Hypothalamus (tissue), 51 donors: Measurements from ENCODE around the gene SCIN.

ENCODE experiments used
- DNase-seq, 51 donors: peaks; one replicate each; lab custom pipeline; 2025; lab: John Stamatoyannopoulos, UW

The SCIN gene

DNA sequence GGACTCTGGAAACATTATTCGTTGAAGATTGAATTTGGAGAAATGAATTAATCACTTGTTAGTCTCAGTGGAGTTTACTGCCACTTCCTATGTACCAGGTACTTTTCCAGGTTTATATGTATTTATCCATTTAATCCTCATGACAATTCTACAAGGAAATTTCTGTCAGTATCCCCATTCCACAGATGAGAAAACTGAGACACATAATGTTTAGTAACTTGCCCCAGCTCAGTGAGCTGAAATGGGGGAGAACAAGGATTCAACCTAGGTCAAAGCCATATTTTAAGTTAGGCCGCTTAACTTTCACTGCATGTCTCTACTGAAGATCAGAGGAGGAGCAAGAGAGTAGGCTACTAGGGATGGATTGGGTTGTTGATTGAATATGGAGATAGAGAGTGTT is 4.6 kb upstream of the SCIN start:
- DNase-seq: no peak

DNA sequence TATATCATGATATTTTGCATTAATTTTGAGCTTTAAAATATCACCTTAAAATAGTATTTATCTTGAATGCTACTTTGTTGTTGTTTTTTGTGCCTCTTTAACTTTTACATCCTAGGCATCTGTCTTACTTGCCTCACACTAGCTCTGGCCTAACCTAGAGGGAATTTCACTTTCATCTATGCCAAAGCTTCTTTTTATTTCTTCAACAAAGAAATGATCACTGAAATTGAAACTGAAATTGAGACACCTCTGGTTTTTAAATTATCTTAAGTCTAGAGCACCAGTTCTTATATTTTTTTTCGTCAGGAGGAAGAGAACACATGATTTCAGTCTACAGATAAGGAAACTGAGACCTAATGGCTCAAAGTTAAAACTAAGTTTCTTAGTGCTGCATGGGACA is 3.5 kb upstream of the SCIN start:
- DNase-seq: no peak

DNA sequence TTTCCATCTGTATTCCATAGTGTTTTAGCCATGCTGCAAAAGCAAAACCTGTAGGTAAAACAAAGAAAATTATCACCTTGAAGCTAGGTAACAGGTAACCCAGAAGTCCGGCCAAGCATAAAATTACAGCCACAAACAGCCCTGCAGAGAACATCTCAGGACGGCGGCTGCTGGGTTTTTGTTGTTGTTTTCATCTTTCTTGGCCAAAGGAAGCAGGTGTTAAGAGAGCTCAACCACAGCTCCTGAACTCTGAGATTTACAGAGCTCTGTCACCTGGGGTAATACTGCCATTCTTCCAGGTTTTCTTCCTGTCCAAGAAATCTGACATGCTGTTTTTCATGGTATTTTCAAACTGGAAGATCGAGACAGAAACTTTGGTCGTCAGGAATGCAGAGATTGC is 847 bp upstream of the SCIN start:
- DNase-seq: no peak

DNA sequence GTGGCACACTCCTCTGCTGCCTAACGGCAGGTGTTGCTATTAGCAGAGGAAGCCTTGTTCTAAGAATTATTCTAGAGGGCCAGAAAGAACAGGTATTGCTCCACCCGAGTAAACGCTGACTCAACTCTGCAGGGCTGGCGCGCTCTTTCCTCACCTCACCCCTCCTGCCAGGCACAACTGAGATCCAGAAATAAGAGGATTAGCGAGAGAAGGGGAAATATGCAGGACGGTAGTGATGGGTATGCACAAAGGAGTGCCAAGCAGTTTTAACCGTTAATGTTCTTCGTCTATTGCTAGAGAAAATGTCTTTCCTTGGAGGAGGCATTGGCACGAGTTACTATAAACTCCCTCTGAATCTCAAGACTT is 369 bp upstream of the SCIN start:
- DNase-seq: peak in 1 of 51 donors; percentile 9

DNA sequence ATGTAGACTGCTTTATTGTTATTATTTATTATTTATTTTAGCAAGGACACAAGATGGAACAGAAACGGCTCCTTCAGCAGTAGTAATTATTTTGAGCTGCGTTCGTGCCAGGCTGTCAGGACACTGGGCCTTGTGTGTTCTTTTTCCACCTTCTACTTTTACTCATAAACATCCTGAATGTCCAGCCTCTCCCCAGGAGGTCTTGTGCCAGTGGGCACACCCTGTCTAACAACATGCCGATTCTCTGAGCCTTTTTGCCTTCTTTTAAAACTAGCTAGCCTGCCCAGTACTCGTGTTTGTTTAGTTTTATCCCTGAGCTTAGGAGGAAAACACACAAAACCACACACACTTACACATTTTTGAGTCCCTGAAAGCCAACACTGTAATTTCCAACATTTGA is 1.2 kb downstream of the SCIN start:
- DNase-seq: no peak

DNA sequence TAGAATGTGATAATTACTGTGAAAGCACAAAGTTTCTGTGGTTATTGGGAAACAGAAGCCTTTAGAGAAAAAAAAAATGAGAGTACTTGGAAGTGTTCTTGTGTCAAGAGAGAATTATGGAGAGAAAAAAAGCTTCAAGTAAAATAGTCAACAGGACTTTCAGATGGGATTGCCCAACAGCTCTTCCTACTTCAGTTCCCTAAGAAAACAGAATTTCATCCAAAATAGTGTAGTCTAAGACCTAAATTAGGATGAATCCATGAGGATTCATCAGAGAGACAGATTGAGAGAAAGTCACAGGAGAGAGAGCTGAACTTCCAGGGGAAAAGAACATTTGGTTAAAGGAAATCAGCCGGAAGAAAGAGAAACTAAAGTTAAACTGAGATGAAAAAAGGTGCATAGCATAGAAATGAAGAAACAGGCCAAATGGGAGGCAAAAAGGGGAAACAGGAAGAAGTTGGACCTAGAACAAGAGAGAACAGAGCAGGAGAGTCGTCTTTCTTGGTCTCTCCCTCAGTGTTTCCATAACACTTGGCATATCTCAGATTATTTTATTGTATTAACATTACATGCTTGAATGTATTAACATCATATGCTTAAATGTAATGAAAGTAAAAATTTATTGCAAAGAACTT is 2.5 kb downstream of the SCIN start:
- DNase-seq: peak in 1 of 51 donors; percentile 6

DNA sequence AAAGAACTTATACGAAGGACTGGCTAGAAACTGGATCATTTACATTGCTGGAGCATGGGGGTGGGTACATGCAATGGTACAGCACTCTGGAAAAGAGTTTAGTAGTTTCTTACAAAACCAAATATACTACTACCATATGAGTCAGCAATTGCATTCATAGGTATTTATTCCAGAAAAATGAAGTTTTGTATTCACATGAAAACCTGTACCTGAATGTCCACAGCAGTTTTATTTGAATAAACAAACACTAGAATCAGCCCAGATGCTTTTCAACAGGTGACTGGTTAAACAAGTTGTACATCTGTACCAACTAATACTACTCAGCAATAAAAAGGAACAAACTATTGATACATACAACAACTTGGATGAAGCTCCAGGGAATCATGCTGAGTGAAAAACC is 3.4 kb downstream of the SCIN start:
- DNase-seq: no peak

DNA sequence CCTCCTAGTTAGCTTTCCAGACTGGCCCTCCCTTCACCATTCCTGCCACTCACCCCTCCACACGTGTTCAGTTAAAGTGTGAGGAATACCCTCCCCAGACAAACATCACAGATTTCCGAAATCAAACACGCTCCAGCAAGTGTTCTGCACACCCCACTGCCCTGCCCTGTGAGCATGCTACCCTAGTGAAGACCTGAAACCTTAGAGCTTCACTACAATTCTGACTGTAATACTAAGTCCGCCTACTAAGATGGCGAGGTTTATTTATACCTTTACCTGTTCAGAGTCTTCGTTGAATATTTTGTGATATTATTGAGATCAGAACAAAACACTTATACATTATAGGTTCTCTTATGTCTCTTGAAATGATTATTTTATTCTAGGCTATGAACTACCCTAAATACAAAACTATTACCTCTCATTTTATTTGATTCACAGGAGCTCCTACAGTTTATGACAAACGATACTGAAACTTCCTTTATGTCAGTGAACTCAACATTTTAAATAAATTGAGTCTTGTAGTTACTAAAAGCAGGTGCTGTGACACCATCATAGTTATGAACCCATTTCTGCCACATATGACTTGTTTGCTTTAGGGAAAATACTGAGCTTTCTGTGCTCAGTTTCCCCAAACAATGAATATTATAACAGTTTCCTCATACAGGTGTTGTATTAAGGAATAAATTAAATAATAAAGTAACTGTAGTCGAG is 8.6 kb downstream of the SCIN start:
- no peak for DNase-seq

DNA sequence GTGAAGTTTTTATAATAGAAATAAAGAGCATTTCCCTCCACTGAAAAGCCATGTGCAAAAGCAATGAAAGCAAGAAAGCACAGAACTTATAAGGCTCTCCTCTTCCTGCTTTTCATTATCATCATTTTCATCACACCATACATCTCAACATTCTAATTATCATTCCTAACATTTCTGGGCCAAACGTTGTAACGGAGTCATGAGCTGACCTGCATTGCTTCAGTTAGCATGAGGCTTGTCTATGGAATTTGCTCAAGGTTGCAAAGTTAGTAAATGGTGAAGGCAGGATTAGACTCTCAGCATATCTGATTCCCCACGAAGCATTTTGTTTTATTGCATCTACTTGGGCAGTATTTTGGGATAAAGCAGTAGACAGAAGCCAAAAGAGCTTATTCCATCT is 11.4 kb downstream of the SCIN start:
- no peak for DNase-seq

DNA sequence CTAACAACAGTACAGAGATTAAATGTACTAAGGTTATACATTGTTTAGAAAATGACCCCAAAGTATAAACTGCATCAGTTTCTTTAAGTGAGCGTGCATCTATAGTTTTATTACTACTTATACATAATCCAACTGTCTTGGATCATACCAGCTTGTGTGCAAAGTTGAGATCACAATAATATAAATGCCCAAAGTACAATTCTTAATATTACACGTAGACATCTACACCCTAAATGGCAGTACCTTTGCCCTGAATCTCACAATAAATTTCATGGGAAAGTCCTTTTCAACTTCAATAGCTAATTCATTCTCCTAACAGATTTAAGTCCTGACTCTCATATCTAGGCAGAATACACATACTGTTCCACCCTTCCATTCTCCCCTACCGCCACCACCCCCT is 11.8 kb downstream of the SCIN start:
- DNase-seq: no peak

DNA sequence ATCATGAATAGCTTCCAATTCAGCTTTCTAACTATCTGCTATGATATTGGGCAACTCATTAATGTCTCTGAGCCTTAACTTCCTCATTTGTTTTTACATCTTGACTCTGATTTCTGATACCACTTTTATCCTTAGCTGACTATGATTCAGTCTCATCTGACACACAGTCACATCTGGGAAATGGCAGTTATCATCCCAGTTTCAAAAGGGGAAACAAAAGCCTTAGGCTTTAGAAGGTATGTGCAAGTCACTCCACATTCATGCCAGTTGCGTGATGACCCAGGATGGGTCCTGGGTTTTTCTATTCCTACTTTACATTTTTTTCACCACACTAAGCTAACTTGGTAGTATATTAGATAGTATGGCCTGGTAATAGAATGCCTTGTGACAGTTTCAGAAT is 12.7 kb downstream of the SCIN start:
- DNase-seq: no peak

DNA sequence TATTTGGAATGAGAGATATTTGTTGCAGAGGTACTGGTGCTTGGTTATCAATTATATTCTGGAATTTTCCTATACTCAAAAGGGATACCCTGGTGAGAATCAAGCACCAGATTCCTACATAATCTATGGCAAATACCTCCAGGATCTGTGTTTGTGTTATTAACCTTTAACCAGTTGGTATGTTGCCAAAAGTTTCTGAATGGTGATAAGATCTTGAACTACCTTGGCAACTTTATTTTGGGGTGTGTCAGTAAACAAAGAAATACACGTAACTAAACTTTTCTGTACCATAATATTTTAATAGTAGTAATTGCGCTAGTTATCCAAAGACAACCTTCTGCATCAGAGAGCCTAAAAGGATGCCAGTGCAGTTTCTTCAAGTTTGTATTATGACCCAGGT is 13.4 kb downstream of the SCIN start:
- no peak for DNase-seq

DNA sequence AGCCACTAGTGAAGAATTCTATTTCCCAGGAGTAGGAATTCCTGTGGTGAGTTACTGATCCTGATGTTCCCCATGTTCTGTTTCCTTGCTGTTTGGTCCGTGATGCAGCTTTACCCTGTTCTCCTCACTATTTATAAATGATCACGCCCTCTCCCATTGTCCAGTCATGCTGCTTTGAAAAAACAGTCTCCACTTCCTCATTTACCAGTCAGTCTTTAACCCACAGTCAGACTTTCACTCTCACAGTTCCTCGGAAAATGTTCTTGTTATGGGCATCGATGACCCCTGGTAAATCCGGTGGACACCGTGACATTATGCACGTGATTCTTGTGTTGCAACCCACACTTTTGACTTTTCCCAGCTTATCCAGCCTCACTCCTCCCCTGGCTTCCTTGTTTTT is 14.4 kb downstream of the SCIN start:
- peak in 10 of 51 donors; percentile 5 to 29 (median 11) for DNase-seq

DNA sequence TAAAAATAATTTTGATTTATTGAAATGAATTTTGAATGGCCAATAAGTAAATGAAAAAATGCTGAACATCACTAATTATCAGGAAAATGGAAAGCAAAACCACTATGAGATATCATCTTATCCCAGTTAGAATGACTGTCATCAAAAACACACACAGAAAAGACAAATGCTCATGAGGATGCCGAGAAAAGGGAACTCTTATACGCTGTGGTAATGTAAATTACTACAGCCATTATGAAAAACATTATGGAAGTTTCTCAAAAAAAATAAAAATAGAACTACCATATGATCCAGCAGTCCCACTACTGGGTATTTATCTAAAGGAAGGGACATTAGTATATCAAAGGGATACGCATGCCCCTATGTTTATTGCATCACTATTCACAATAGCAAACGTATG is 15.8 kb downstream of the SCIN start:
- no peak for DNase-seq

DNA sequence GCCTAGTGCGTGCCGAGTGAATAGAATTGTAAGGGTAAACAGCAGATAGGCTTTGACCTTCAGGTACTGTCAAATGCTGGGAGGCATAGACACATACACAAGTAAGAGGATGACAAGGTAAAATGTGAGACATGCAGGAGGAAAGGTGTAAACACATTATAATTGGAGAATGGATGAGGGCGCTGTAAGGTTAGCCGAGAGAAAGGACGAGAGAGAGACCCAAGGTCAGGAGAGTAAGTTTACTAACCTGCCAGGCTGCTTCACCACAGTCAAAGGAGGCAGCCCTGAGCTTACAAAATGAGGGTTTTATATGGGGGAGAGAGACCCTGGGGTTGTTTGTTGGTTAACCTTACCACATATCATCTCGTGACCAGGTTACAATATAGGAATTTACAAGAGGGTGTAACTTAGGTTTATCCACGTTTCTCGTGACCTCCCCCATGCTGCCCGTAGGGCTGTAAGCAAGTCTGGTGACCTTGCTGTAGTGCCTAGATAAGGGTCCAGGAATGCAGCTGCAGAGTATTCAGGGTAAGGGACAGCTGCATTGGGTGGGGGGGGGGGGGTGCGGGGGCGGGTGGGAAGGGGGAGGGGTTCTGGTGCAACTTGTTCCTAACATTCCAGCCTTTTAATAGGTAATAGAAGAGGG is 17.9 kb downstream of the SCIN start:
- no peak for DNase-seq

DNA sequence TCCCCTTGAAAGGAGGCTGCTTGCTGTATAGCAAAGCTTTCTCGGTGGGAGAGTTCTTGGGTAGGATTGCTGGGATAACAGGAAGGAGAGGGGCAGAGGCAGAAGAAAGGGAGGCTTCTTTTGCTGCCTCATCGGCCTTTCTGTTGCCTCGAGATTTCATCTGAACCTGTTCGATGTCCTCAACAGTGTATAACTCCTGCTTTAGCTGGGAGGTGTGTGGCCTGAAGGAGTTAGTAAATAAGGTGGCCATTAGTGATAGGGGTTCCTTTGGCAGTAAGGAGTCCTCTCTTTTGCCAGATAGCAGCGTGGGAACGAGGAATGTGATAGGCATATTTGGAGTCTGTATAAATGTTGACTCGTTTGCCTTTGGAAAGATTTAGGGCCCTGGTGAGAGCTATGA is 20.0 kb downstream of the SCIN start:
- no peak for DNase-seq

DNA sequence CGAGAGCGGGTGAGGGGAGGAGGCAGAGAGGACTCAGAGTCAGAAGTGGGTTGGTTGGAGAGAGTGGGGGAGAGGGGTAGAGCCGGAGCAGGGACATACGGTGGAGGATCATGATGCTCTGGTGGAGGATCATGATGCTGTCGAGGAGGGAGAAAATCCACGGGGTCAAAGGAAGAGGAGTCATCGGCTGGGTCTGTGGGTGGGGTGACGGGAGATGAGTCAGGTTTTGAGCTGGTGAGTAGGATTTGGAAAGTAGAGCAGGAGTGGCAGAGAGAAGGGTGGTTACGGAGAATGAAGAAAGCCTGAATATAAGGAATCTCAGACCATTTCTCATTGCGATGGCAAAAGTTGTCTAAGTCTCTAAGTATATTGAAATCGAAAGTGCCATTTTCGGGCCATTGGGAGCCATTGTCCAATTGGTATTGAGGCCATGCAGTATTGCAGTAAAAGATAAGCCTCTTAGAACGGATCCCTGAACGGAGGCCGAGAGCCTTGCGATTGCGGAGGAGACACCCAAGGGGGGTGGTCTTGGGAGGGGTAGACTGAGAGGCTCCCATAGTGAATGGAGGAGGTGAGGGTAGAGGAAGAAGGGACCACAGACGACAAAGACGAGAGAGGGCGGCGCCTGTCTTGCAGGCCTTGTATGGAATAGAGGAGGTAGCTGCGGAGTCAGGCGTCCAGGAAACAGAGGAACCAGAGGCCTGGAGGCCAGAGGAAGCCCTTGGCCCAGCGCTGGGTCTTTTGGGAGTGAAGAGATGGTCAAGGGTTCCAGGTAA is 23.8 kb downstream of the SCIN start:
- DNase-seq: no peak

DNA sequence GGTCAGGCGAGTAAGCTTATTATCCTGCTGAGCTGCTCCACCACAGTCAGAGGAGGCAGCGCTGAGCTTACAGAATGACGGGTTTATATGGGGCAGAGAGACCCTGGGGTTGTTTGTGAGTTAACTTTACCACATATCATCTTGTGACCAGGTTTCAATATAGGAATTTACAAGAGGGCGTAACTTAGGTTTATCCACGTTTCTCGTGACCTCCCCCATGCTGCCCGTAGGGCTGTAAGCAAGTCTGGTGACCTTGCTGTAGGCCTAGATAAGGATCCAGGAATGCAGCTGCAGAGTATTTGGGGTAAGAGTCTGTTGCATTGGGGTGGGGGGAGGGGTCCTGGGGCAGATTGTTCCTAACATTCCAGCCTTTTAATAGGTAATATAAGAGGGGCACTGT is 24.6 kb downstream of the SCIN start:
- no peak for DNase-seq

DNA sequence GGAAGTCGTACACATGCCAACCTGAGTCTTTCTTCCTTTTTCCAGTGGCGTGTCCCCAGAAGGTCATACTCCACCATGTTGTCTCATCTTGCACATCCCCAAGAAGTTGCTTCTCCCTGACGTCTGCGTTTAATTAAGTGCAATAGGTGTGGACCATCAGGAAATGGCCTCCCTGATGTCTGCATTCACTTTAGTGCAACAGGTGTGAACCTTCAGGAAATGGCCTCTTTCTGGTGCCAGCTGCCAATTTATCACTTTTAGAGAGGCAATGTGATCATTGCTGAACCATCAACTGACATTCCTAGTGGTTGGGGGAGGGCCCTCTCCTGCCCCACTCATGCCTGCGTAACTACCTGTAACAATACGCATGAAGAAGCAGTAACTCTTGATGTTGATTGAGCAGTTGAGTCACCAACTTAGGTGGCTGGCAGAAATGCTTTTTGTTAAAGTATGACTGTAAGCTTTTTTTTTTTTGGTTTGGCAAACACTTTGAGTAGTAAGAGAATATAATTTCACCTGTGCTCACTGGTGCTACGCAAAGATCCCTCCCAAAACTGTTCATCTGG is 25.8 kb downstream of the SCIN start:
- no peak for DNase-seq

DNA sequence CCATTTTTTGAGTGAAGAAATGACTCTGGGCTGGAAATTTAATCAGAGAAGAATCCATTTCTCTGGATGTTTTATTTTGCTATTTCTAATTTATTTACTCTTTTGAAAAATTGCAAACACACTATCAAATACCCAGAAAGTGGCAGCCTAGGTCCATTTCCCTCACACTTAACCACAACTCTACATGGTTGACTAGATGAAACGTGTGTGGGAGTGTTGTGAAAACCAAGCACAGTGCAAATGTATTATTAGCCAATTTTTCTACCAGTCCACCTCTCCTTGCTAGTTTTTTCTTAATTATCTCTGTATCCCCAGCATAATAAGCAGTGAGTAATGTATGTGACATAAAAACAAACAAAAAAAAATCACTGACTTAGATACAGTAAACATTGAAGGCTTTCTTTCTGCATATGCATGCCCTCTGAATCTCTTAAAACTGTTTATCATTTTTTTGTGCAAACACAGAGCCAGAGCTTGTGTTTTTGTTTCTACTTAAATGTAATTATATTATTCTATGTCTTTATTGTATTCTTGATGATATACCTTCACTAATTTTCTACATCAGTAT is 30.9 kb downstream of the SCIN start:
- DNase-seq: no peak

DNA sequence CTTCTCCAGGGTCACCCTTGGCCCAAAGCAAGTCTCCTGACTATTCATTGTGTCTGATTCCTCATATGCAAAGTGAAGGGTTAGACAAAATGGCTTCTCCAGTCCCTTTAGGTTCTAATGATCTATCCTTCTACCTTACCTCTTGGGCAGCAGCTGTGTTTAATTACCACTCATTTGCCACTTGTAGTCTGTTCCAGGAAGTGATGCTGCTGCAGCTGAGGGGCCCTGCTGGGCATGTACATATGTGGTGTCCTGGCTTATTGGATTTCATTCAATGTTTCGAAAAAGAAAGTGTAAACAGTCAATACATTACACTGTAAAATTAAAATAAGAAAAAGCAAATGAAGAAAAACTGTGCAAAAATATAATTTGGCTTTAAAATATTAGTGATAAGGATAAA is 36.6 kb downstream of the SCIN start:
- no peak for DNase-seq
